Activated CD8-positive, alpha-beta memory T cell treated with anti-CD3 and anti-CD28 coated beads for 1 hour (primary cell): ENCODE data around the gene UQCC2.

Experiments used
- DNase-seq, 2 donors: peaks; one replicate each; pipeline ENCODE4 v3.0.0-alpha.2; 2020; ENCODE audit warnings: low read depth in 1 of 2; ENCODE audit errors: extremely low read depth in 1 of 2

UQCC2 gene

GRCh38 chr6:33692078-33692759 is 19.3 kb downstream of the UQCC2 start:
- no peak for DNase-seq

- no peak for DNase-seq
Observed at GRCh38 chr6:33691456-33692077, 19.9 kb downstream of the UQCC2 start.

- DNase-seq = no peak
Observed at GRCh38 chr6:33690766-33691165, 20.7 kb downstream of the UQCC2 start.

GRCh38 chr6:33689879-33690278 is 21.6 kb downstream of the UQCC2 start:
- no peak for DNase-seq

GRCh38 chr6:33689148-33689494 is 22.4 kb downstream of the UQCC2 start:
- DNase-seq = no peak

- DNase-seq = no peak
Observed at GRCh38 chr6:33688451-33689147, 22.9 kb downstream of the UQCC2 start.

GRCh38 chr6:33688006-33688405 is 23.5 kb downstream of the UQCC2 start:
- DNase-seq = no peak

GRCh38 chr6:33686981-33687975 is 24.2 kb downstream of the UQCC2 start:
- no peak for DNase-seq

- no peak for DNase-seq
Observed at GRCh38 chr6:33686225-33686924, 25.1 kb downstream of the UQCC2 start.

- no peak for DNase-seq
Observed at GRCh38 chr6:33685411-33686224, 25.9 kb downstream of the UQCC2 start.

- no peak for DNase-seq
Observed at GRCh38 chr6:33684983-33685382, 26.5 kb downstream of the UQCC2 start.

GRCh38 chr6:33684428-33684896 is 27.0 kb downstream of the UQCC2 start:
- DNase-seq = no peak

- DNase-seq = no peak
Observed at GRCh38 chr6:33683576-33684427, 27.7 kb downstream of the UQCC2 start.

- no peak for DNase-seq
Observed at GRCh38 chr6:33683051-33683571, 28.4 kb downstream of the UQCC2 start.

GRCh38 chr6:33682341-33682740 is 29.2 kb downstream of the UQCC2 start:
- no peak for DNase-seq

- no peak for DNase-seq
Observed at GRCh38 chr6:33679761-33680160, 31.7 kb downstream of the UQCC2 start.

GRCh38 chr6:33678932-33679490 is 32.5 kb downstream of the UQCC2 start:
- no peak for DNase-seq
